Erythroblast (primary cell): ENCODE data around the gene FILIP1.

ENCODE experiments used
- GATA1 ChIP-seq: IDR thresholded peaks from 2 replicates; pipeline ENCODE4 v1.6.1; 2011; ENCODE audit warnings: low read depth, mild to moderate bottlenecking, control low read depth, low read length, moderate library complexity
- POLR2A ChIP-seq: IDR thresholded peaks from 2 replicates; pipeline ENCODE4 v1.6.1; 2011; ENCODE audit warnings: mild to moderate bottlenecking, low read length

GRCh38 chr6:75466636-75467035 lies 27.0 kb downstream of the FILIP1 start:
- TF ChIP-seq POLR2A: no peak
- TF ChIP-seq GATA1: no peak
